H1 (cell line): Measurements from ENCODE around the gene PTTG1IP. TPM values are rescaled to one million over a fixed set of nuclear protein-coding genes. Genes with fewer than 3 reads are reported as not detected.

ENCODE experiments used
- BRCA1 ChIP-seq: IDR thresholded peaks from 2 replicates; pipeline ENCODE4 v1.6.1; 2012; ENCODE audit warnings: low read depth, low read length, improper control_type of control experiment
- TAF7 ChIP-seq: optimal IDR thresholded peaks from 2 replicates; pipeline ENCODE3; 2011; ENCODE audit warnings: low read depth, mild to moderate bottlenecking, inconsistent platforms, low read length, moderate library complexity, borderline replicate concordance
- polyA plus RNA-seq, 7 experiments: library from polyadenylated mRNA; depleted of rRNA in 3 of 7; stranded (reverse) in 5 of 7; unstranded in 2 of 7; fragments of >200 nt in 5 of 7; fragments of 200-250 nt in 2 of 7; gene quantifications; 1 replicate in 5 of 7; 2 replicates in 1 of 7; 4 replicates in 1 of 7; pipeline versions ENCODE4 v1.2.1 to v1.2.3, GENCODE V29; 2011 to 2013; ENCODE audit warnings: missing spikeins in 2 of 7, mixed read lengths in 2 of 7
- total RNA-seq: library from RNA; stranded (reverse); fragmentation: NEBNext Ultra II Directional; extraction: Animal tissue kit (Norgen Biotek cat#: 25700); gene quantifications from 2 replicates; pipeline ENCODE4 v1.2.1, GENCODE V29; 2021

PTTG1IP gene
- total and polyA plus RNA-seq, 2 of the 8 experiments (the other 6 are each of a cell fraction or from before 2014, with no cell fraction given), result 90.8 to 130 TPM

GRCh38 chr21:44871576-44872269 is 1.8 kb downstream of the PTTG1IP start (continued):
- TF ChIP-seq TAF7 (no peak), BRCA1 (no peak)
